HFF-Myc (cell line): ENCODE results near the gene ADM.

Source experiments
- DNase-seq: peaks from one replicate; pipeline ENCODE4 v3.0.0-alpha.2; 2011; ENCODE audit warnings: low read depth; ENCODE audit errors: extremely low read depth
- H3K4me3 ChIP-seq: replicated peaks from 2 replicates; pipeline ENCODE4 v1.5.1; 2011; ENCODE audit warnings: low read depth, mild to moderate bottlenecking, control low read depth, low read length
- CTCF ChIP-seq: IDR thresholded peaks from 2 replicates; pipeline ENCODE4 v1.5.1; 2012; ENCODE audit warnings: mild to moderate bottlenecking, low read depth, low read length, control low read depth; ENCODE audit errors: missing control alignments

Gene ADM

GRCh38 chr11:10349806-10350205 is 44.9 kb downstream of the ADM start:
- no peak for DNase-seq
- TF ChIP-seq CTCF, result no peak
- no peak overlapping the region for H3K4me3 ChIP-seq

- H3K4me3 ChIP-seq, result no peak overlapping the region
These were observed 45.5 kb downstream of the ADM start for GRCh38 chr11:10350334-10350733.

GRCh38 chr11:10351435-10351764 is 46.5 kb downstream of the ADM start:
- H3K4me3 ChIP-seq, result no peak overlapping the region
- TF ChIP-seq CTCF, result no peak
- no peak for DNase-seq

More at GRCh38 chr11:10350334-10350733, 45.5 kb downstream of the ADM start:
- DNase-seq, result no peak
- no peak for TF ChIP-seq CTCF

- DNase-seq, result no peak
- TF ChIP-seq CTCF, result no peak
- no peak overlapping the region for H3K4me3 ChIP-seq
These were observed 47.1 kb downstream of the ADM start for GRCh38 chr11:10351765-10352641.

GRCh38 chr11:10352921-10353550 is 48.2 kb downstream of the ADM start:
- DNase-seq, result no peak
- H3K4me3 ChIP-seq, result no peak overlapping the region
- TF ChIP-seq CTCF, result no peak

- no peak for DNase-seq
- H3K4me3 ChIP-seq, result no peak overlapping the region
- no peak for TF ChIP-seq CTCF
These were observed 49.5 kb downstream of the ADM start for GRCh38 chr11:10354389-10354788.
